Coronary artery (tissue), 2 donors: ENCODE measurements around the gene TTBK1.
"Not testable (repeated sequence)": the region's sequence is repeated elsewhere in the genome, so short reads cannot be mapped to it uniquely, and the experiment has no call there.

Experiments used
- DNase-seq: peaks from one replicate; pipeline ENCODE4 v3.0.0-alpha.2; 2017; ENCODE audit warnings: low spot score
- H3K27ac ChIP-seq, 2 donors: fragments of 200-600 bp; sonication (generic); one replicate each; pipeline ENCODE4 v1.5.1; 2016 to 2019
- H3K4me3 ChIP-seq: fragments of 200-600 bp; sonication (generic); 2 replicates; pipeline ENCODE4 v1.5.1; 2016; ENCODE audit warnings: mild to moderate bottlenecking, moderate library complexity
- TF ChIP-seq, protein P1 (sequence below): fragments of 200-600 bp; sonication (generic); IDR thresholded peaks from one replicate; pipeline ENCODE4 v1.5.1; 2019; ENCODE audit warnings: antibody characterized with exemption

The TTBK1 gene

GRCh38 chr6:43298565-43299337 is 55.5 kb downstream of the TTBK1 start:
- no peak for DNase-seq
- H3K27ac ChIP-seq, result no peak overlapping the region
- H3K4me3 ChIP-seq, result no peak overlapping the region
- TF ChIP-seq, protein P1, sequence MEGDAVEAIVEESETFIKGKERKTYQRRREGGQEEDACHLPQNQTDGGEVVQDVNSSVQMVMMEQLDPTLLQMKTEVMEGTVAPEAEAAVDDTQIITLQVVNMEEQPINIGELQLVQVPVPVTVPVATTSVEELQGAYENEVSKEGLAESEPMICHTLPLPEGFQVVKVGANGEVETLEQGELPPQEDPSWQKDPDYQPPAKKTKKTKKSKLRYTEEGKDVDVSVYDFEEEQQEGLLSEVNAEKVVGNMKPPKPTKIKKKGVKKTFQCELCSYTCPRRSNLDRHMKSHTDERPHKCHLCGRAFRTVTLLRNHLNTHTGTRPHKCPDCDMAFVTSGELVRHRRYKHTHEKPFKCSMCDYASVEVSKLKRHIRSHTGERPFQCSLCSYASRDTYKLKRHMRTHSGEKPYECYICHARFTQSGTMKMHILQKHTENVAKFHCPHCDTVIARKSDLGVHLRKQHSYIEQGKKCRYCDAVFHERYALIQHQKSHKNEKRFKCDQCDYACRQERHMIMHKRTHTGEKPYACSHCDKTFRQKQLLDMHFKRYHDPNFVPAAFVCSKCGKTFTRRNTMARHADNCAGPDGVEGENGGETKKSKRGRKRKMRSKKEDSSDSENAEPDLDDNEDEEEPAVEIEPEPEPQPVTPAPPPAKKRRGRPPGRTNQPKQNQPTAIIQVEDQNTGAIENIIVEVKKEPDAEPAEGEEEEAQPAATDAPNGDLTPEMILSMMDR, result no peak

DNA sequence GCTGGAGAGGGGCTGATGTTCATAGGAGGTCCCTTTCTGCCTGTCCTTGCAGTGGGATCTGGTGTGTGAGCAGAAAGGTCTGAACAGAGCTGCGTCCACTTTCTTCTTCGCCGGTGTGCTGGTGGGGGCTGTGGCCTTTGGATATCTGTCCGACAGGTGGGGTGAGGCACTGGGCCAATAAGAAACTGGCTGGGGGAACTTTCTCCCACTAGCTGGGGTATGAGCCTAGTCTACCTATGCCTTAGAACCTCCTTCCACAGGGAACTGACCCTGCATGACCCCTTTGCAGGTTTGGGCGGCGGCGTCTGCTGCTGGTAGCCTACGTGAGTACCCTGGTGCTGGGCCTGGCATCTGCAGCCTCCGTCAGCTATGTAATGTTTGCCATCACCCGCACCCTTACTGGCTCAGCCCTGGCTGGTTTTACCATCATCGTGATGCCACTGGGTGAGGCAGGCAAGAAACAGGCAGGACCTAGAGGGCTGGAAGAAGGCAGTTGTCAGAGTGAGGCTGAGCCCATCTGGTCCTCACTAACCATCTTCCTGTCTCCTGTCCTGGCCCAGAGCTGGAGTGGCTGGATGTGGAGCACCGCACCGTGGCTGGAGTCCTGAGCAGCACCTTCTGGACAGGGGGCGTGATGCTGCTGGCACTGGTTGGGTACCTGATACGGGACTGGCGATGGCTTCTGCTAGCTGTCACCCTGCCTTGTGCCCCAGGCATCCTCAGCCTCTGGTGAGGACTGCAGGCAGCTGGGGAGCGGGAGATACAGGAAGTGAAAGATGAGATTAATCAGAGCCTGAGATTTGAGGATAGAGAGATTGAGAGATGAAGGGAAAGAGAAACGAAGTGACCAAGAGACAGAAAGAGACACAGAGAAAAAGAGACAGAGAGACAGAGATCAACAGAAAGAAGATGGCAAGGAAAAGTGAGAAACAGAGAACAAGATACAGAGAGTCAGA is 56.3 kb downstream of the TTBK1 start:
- DNase-seq, result no peak
- TF ChIP-seq, protein P1, result no peak
- Histone ChIP-seq H3K27ac (no peak overlapping the region), H3K4me3 (no peak overlapping the region)

DNA sequence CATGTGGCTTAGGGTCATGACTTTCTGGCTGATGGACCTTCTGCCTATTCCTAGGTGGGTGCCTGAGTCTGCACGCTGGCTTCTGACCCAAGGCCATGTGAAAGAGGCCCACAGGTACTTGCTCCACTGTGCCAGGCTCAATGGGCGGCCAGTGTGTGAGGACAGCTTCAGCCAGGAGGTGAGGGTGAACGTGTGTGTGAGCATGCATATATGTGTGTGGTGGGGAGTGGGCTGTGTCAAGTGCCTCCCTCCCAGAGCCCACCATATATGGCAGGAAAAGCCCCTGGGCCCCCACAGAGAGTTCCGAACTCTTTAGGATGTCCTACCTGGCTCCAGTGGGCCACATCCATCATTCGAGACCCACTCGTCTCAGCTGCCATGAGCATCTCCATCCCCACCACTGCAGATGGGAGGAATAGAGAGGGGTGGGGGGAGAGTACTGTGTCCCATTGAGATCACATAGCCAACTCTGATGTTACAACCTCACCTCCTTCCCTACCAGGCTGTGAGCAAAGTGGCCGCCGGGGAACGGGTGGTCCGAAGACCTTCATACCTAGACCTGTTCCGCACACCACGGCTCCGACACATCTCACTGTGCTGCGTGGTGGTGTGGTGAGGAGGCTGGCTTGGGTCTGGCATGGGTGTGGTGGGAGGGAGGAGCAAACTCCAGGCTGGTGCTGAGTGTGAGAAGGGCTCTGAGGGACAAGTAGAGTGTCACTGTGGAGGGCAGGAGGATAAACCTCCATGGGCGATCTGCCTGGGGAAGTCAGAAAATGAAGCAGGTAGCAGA is 58.0 kb downstream of the TTBK1 start:
- TF ChIP-seq, protein P1, result no peak
- Histone ChIP-seq H3K4me3 (no peak overlapping the region), H3K27ac (no peak overlapping the region)
- no peak for DNase-seq

DNA sequence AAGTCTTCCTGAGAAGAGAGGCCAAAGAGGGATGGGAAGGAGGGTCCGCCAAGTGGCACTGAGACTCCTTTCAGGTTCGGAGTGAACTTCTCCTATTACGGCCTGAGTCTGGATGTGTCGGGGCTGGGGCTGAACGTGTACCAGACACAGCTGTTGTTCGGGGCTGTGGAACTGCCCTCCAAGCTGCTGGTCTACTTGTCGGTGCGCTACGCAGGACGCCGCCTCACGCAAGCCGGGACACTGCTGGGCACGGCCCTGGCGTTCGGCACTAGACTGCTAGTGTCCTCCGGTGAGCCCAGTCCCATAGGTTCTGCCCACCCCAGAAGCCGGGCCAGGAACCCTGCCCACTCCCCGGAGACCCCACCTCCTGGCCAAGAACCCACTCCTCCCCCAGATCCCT is 58.8 kb downstream of the TTBK1 start:
- DNase-seq, result no peak
- no peak overlapping the region for H3K27ac ChIP-seq
- TF ChIP-seq, protein P1, result no peak

DNA sequence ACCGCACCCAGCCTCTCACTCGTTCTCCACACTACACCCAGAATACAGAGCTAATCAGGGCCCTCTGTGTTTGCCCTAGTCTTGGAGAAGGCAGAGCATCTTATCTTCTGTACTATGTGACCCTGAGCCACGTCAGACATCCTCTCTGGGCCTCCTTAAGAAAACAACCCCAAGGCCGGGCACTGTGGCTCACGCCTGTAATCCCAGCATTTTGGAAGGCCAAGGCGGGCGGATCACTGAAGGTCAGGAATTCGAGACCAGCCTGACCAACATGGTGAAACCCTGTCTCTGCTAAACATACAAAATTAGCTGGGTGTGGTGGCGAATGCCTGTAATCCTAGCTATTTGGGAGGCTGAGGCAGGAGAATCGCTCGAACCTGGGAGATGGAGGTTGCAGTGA is 59.7 kb downstream of the TTBK1 start:
- not testable (repeated sequence) for H3K27ac ChIP-seq, H3K4me3 ChIP-seq, DNase-seq

More for the DNA sequence above, 58.8 kb downstream of the TTBK1 start:
- no peak overlapping the region for H3K4me3 ChIP-seq

GRCh38 chr6:43303751-43304331 is 60.6 kb downstream of the TTBK1 start:
- no peak for DNase-seq
- TF ChIP-seq, protein P1, result no peak

More at GRCh38 chr6:43303751-43304331, 60.6 kb downstream of the TTBK1 start:
- Histone ChIP-seq H3K27ac (no peak overlapping the region), H3K4me3 (no peak overlapping the region)
